Keratinocyte (primary cell): Measurements from ENCODE around the gene SPDYE4. TPM values are rescaled to one million over a fixed set of nuclear protein-coding genes. Genes with fewer than 3 reads are reported as not detected.
"Not testable (repeated sequence)": the region's sequence is repeated elsewhere in the genome, so short reads cannot be mapped to it uniquely, and the experiment has no call there.

Experiments used
- DNase-seq: peaks from one replicate; pipeline ENCODE4 v3.0.0-alpha.2; 2011; ENCODE audit warnings: low read depth, missing footprints, low spot score
- FAIRE-seq: peaks from 2 replicates; lab custom pipeline; 2011; peaks lifted over from hg19 to GRCh38; lab: Jason Lieb, UNC
- H2AFZ ChIP-seq: 2 replicates; pipeline ENCODE4 v1.6.0; 2012; ENCODE audit warnings: low read length, control low read depth, inconsistent platforms; ENCODE audit not compliant: control insufficient read depth
- H3K27ac ChIP-seq: 2 replicates; pipeline ENCODE4 v1.5.1; 2011; ENCODE audit warnings: low read length; ENCODE audit not compliant: control insufficient read depth, insufficient read depth
- H3K27me3 ChIP-seq: 3 replicates; pipeline ENCODE4 v1.6.0; 2011; ENCODE audit warnings: low read length; ENCODE audit not compliant: control insufficient read depth, insufficient read depth; ENCODE audit errors: extremely low read depth
- H3K36me3 ChIP-seq, 2 experiments: 2 replicates in 1 of 2; 3 replicates in 1 of 2; pipeline ENCODE4 v1.5.1; 2011; ENCODE audit warnings: low read length in 2 of 2, mild to moderate bottlenecking in 1 of 2; ENCODE audit not compliant: control insufficient read depth in 2 of 2, insufficient read depth in 2 of 2; ENCODE audit errors: extremely low read depth in 1 of 2
- H3K4me1 ChIP-seq: 3 replicates; pipeline ENCODE4 v1.5.1; 2011; ENCODE audit warnings: low read length; ENCODE audit not compliant: control insufficient read depth, insufficient read depth; ENCODE audit errors: extremely low read depth
- H3K4me2 ChIP-seq: 3 replicates; pipeline ENCODE4 v1.6.0; 2011; ENCODE audit warnings: low read depth, low read length; ENCODE audit not compliant: control insufficient read depth, insufficient read depth; ENCODE audit errors: extremely low read depth
- H3K4me3 ChIP-seq, 3 experiments: fragments of 200-600 bp in 1 of 3; sonication (generic) in 1 of 3; 2 replicates in 2 of 3; 3 replicates in 1 of 3; pipeline ENCODE4 v1.5.1; 2011 to 2016; ENCODE audit warnings: low read length in 3 of 3, mild to moderate bottlenecking in 3 of 3, control low read depth in 2 of 3, inconsistent platforms in 1 of 3, low read depth in 1 of 3, mixed read lengths in 1 of 3, mixed run types in 1 of 3, moderate library complexity in 1 of 3; ENCODE audit not compliant: control insufficient read depth in 2 of 3, insufficient read depth in 2 of 3; ENCODE audit errors: extremely low read depth in 1 of 3
- H3K79me2 ChIP-seq: 2 replicates; pipeline ENCODE4 v1.6.0; 2012; ENCODE audit warnings: low read length; ENCODE audit not compliant: control insufficient read depth, insufficient read depth
- H3K9ac ChIP-seq: 3 replicates; pipeline ENCODE4 v1.6.0; 2011; ENCODE audit warnings: low read length; ENCODE audit not compliant: control insufficient read depth, insufficient read depth; ENCODE audit errors: extremely low read depth
- H3K9me1 ChIP-seq: 3 replicates; pipeline ENCODE4 v1.6.0; 2011; ENCODE audit warnings: low read length; ENCODE audit not compliant: control insufficient read depth, insufficient read depth; ENCODE audit errors: extremely low read depth
- H3K9me3 ChIP-seq: 2 replicates; pipeline ENCODE4 v1.5.1; 2012; ENCODE audit warnings: low read depth, low read length; ENCODE audit not compliant: control insufficient read depth
- H4K20me1 ChIP-seq: 3 replicates; pipeline ENCODE4 v1.6.0; 2011; ENCODE audit warnings: low read length; ENCODE audit not compliant: control insufficient read depth, insufficient read depth; ENCODE audit errors: extremely low read depth
- EZH2 ChIP-seq: IDR thresholded peaks from one replicate; pipeline ENCODE4 v1.6.1; 2012; ENCODE audit warnings: inconsistent platforms, mild to moderate bottlenecking, low read length, moderate library complexity
- dilution Hi-C: fragments of 300-500 bp; cut with MboI; formaldehyde crosslinking; loops from one replicate; pipeline ENCODE4 v1.7.0; 2020; ENCODE audit warnings: low sequenced_read_pairs; ENCODE audit not compliant: extremely low pct_ligation_motif_present
- polyA plus RNA-seq, 5 experiments: library from polyadenylated mRNA; depleted of rRNA in 3 of 5; stranded (reverse) in 3 of 5; stranded (forward) in 1 of 5; unstranded in 1 of 5; fragments of >200 nt; gene quantifications; 1 replicate in 1 of 5; 2 replicates in 3 of 5; 3 replicates in 1 of 5; pipeline versions ENCODE4 v1.2.1 to v1.2.3, GENCODE V29; 2011 to 2012; ENCODE audit warnings: missing spikeins in 2 of 5, low read depth in 1 of 5, low replicate concordance in 1 of 5
- TF ChIP-seq, protein P1 (sequence below), 3 experiments: IDR thresholded peaks in 1 of 3; conservative IDR thresholded peaks in 1 of 3; optimal IDR thresholded peaks in 1 of 3; 2 replicates in 2 of 3; 3 replicates in 1 of 3; pipeline versions ENCODE3 to v1.5.1; 2011; ENCODE audit warnings: low read length in 3 of 3, mild to moderate bottlenecking in 3 of 3, moderate library complexity in 2 of 3, control low read depth in 1 of 3, inconsistent platforms in 1 of 3; ENCODE audit not compliant: insufficient read depth in 2 of 3; ENCODE audit errors: extremely low read depth in 1 of 3

The SPDYE4 gene
- polyA plus RNA-seq, 1 donor (not counting 4 experiments of a cell fraction or from before 2014, with no cell fraction given), result not detected

DNA sequence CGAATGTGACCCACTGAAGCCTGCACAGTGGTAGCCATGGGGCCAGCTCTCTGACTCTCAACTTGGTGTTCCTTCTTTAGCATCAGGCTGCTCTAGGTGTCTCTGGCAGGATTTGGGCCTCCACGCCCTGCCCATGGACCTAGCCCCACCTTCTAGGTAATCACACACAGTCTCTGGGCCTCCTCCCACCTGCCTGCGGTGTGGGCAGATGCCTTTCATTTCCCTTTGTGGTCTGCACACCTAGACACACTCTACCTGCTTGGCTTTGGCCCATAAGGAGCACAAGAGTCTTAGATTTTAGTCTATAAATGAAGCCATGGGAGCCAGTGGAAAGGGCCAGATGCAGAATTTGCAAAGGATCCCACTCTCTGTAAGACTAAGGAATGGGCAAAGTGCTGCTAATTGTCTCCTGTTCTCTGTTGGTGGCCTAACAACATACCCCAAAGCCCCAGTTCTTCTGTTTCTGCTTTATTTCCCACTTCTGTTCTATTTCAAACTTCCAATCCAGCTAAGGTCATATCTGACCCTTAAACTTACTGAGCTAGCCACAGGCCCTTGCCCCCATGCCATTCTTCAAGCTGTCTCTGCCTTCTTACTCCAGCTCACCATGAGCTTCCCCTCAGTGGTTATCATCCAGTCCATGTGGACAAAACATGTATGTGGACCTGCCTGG lies 48.0 kb upstream of the SPDYE4 start:
- Histone ChIP-seq H2AFZ (no peak overlapping the region), H3K4me3 (no peak overlapping the region), H3K27me3 (no peaks in the 10 kb centered on the region), H3K9me1 (no peaks in the 10 kb centered on the region), H3K4me2 (no peak overlapping the region), H3K9me3 (no peaks in the 10 kb centered on the region), H3K27ac (no peak overlapping the region), H4K20me1 (no peaks in the 10 kb centered on the region), H3K4me1 (no peaks in the 10 kb centered on the region), H3K79me2 (no peaks in the 10 kb centered on the region), H3K36me3 (no peaks in the 10 kb centered on the region), H3K9ac (no peak overlapping the region)
- FAIRE-seq (no peak), DNase-seq (no peak)
- no peak for TF ChIP-seq EZH2
- TF ChIP-seq, protein P1, sequence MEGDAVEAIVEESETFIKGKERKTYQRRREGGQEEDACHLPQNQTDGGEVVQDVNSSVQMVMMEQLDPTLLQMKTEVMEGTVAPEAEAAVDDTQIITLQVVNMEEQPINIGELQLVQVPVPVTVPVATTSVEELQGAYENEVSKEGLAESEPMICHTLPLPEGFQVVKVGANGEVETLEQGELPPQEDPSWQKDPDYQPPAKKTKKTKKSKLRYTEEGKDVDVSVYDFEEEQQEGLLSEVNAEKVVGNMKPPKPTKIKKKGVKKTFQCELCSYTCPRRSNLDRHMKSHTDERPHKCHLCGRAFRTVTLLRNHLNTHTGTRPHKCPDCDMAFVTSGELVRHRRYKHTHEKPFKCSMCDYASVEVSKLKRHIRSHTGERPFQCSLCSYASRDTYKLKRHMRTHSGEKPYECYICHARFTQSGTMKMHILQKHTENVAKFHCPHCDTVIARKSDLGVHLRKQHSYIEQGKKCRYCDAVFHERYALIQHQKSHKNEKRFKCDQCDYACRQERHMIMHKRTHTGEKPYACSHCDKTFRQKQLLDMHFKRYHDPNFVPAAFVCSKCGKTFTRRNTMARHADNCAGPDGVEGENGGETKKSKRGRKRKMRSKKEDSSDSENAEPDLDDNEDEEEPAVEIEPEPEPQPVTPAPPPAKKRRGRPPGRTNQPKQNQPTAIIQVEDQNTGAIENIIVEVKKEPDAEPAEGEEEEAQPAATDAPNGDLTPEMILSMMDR (optimal IDR thresholded peaks at IDR 0.05 in 1 of 3, IDR thresholded peaks at IDR 0.05 in 1 of 3, conservative IDR thresholded peaks at IDR 0.05 in 1 of 3; ENCODE audit: extremely low read depth in 1 of 3, insufficient read depth in 2 of 3, low read length in 3 of 3), result no peak
- dilution Hi-C loops, result no loop called here

DNA sequence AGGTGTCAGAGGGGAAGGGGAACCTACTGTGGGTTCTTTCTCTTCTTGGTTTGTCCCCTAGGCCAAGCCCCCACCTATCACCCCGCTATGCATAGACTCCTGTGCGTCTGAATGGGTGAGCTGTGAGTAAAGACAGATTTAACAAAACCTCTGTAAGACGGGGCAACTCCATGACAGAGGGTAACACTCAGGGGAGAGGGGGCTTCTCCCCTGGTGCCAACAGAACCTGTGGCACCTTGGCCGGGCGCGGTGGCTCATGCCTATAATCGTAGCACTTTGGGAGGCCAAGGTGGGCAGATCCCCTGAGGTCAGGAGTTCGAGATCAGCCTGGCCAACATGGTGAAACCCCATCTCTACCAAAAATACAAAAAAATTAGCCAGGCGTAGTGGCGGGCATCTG lies 47.0 kb upstream of the SPDYE4 start:
- H3K4me1 ChIP-seq, H4K20me1 ChIP-seq, H2AFZ ChIP-seq, DNase-seq, H3K4me3 ChIP-seq, dilution Hi-C loops, H3K27ac ChIP-seq, H3K36me3 ChIP-seq, H3K9me3 ChIP-seq, H3K27me3 ChIP-seq, H3K9me1 ChIP-seq, H3K79me2 ChIP-seq, H3K9ac ChIP-seq, H3K4me2 ChIP-seq, FAIRE-seq: not testable (repeated sequence)
